Left colon (tissue), 2 donors: ENCODE measurements around the gene ALG14. TPM values are rescaled to one million over a fixed set of nuclear protein-coding genes. Genes with fewer than 3 reads are reported as not detected.
"Not testable (repeated sequence)": the region's sequence is repeated elsewhere in the genome, so short reads cannot be mapped to it uniquely, and the experiment has no call there.

ENCODE experiments used
- ATAC-seq: fragments of 200-7000 bp; cut with Tn5 transposase; one replicate; pipeline ENCODE4 v1.9.1; 2020; ENCODE audit warnings: mild to moderate bottlenecking, moderate library complexity
- DNase-seq, 2 donors: peaks; one replicate each; pipeline ENCODE4 v3.0.0-alpha.2; 2020
- intact Hi-C, 2 donors: fragments of 100-400 bp; cut with DNase I in 1 of 2; cut with micrococcal nuclease in 1 of 2; formaldehyde crosslinking; loops; one replicate each; pipeline versions ENCODE4 v1.11.2 to v1.14.0; 2022; cut with DNase I, micrococcal nuclease
- total RNA-seq, 2 donors: library from RNA; stranded (reverse); fragmentation: NEBNext Ultra II Directional; extraction: Animal tissue kit (Norgen Biotek cat#: 25700); gene quantifications; one replicate each; pipeline ENCODE4 v1.2.1, GENCODE V29; 2021
- donor health status: DM: no; HTN: no; CAD: no.
- donor health status: DM: yes; HTN: yes; CAD: no.

ALG14 gene
- total RNA-seq, 2 donors from 2014 or later: 9.8 to 13.9 TPM

DNA sequence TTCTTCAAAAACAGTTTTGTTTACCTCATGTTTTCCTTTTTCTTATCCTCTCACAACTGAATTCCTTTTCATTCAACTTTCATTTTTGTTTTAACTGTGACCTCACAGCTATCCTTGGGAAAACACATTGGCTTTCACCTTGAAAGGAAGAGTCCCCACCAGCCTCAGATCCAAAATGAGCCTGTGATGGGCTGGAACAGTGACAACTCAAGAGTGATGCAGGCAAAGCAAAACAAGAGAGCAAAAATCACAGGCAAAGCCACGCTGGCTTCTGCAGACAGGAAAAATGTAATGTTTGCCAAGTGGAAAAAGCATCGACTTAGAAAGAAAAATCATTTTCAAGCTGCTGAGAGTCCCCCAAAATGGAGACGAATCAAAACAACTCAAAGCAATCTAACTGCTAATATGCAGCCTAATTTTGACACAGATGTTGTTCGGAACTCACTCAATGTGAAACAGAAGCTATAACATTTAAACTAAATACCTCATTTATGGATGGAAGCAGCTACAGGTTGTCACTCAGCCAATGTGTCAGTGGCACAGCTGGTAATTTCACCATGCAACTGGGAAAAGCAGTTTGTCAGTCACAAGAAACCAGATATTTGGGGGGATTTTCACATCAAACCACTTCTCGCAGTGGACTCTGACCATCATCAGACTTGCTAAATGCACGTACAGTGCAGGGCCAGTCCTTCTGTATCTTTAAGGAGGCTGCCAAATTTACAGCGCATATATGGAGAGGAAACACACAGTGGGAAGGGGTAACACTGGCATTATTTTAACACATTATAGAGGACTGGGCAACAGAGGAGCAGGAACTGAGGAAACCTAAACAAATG is 50.7 kb downstream of the ALG14 start:
- DNase-seq (no peak), ATAC-seq (no peak)
- intact Hi-C loops: no loop called here

GRCh38 chr1:95021119-95021518 is 51.6 kb downstream of the ALG14 start:
- intact Hi-C loops: no loop called here
- DNase-seq: no peak
- no peak for ATAC-seq

DNA sequence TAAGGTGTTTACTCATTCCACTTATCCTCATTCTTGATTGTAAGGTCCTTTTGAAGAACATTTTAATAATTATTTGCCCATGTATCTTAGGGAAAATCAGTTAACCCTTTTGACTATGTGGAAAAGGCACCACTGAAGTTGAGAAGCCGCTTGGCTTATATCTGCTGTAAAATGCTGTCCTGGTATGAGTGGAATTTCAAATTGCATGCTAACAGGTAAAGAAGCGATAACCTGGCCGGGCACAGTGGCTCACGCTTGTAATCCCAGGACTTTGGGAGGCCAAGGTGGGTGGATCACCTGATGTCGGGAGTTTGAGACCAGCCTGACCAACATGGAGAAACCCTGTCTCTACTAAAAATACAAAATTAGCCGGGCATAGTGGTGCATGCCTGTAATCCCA is 53.3 kb downstream of the ALG14 start:
- ATAC-seq, intact Hi-C loops, DNase-seq: not testable (repeated sequence)

- intact Hi-C loops: no loop called here
- DNase-seq: no peak
Measured at GRCh38 chr1:95018602-95019369, 54.0 kb downstream of the ALG14 start.

DNA sequence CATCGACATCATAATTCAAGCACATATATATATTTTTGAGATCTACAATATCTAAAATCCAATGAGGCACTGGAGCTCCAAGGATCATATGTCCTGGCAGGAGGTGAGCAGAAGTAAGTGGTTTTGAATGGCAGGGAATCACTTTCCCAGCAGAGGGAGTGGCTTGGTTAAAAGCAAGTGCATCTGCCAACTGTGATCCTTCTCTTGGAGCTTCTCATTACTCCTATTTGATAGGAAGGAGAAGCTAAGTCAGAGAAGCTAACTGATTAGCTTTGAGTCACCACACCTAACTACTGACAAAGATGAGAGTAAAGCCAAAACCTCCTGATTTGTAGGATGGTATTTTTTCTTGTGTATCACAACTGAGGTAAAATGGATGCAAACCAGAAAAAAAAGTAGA is 55.0 kb downstream of the ALG14 start:
- peak; percentile 29 for ATAC-seq
- intact Hi-C loops: no loop called here
- DNase-seq: no peak

More at GRCh38 chr1:95018602-95019369, 54.0 kb downstream of the ALG14 start:
- peak; percentile 81 for ATAC-seq

DNA sequence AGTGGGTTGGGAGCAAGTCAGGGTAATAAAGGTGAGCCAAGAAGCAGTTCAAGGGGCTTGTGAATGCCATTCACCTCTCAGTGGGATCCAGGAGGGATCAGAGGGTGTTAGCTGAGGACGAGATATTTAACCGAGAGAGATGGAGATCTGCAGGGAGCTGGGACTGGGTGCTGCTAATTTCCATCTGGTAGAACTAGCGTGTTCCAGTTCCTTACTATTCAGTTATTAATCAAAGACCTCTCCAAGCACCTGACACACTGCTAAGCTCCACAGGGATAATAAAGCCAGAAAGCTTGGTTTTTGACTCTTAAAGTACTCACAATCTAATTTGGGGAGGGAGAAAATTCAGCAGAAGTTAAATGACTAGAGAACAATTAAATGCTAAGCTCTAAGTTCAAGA is 57.7 kb downstream of the ALG14 start:
- ATAC-seq (no peak), DNase-seq (no peak)
- intact Hi-C loops: no loop called here

DNA sequence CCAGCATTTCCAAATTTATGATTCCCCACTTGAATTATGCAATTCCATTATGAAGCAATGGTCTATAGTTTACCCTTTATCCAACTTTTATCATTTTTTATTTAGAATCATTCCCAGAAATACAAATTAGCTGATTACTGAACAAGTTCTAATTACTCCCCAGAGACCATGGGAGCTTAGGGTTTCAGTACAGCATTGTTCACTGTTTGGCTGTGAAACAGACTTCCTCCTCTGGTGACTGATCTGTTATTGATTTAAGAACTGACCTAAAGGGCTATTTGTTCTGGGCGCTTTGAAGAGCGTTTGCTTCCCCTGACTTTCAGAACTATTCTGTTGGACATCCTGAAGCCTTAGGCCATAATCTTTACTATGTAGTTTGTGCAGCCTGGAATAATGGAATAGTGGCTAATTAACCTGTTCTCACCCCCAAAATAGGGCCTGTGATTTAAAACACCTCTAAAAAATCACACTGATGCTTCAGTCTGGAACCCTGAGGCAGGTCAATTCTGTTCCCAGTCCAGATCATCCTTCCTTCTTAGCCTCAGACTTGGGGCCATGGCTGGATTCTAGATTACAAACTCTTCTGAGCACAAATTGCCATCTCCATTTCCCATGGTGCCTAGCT is 58.7 kb downstream of the ALG14 start:
- DNase-seq: no peak
- intact Hi-C loops: no loop called here
- ATAC-seq: peak; percentile 66

DNA sequence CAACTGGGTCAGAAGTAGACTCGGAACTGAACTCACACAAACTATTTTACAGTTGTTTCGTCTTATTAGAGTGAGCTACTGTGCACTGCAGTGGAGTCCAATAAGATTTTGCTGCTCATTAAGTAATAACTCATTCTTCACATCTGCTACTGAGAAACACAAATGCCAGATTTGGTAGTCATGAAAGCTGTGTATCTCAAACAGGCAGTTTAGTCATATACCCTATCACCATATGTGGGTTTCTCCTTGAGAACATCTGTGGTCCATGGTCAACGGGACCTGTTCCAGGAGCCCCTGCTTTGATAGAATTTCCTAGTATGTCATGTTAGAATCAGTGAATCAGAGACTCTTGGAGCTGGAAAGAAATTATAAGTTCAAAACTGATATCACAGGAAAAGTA is 60.4 kb downstream of the ALG14 start:
- DNase-seq: no peak
- intact Hi-C loops: no loop called here
- ATAC-seq: no peak

- DNase-seq (no peak), ATAC-seq (no peak)
- intact Hi-C loops: no loop called here
Measured at GRCh38 chr1:95010158-95010557, 62.6 kb downstream of the ALG14 start.

GRCh38 chr1:95007687-95008086 is 65.1 kb downstream of the ALG14 start:
- ATAC-seq (peak; percentile 44), DNase-seq (no peak)
- intact Hi-C loops: no loop called here

DNA sequence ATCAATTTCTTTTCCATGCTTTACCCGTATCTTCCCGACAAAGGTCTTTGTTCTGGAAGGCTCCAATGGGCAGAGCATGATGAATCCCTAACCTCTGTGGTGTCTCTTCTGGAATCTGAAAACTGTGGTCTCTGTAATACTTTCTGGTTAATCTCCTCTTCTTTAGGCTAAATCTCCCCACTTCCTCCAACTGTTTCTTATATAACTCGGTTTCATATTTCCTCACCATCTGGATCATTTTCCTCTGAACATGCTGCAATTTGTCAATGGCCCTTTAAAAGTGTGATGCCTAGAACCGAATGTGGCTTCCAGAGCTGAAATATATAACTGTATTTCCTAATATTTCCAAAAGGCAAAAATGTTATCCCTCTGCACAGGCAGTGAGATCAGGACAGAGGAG is 66.1 kb downstream of the ALG14 start:
- ATAC-seq (no peak), DNase-seq (no peak)
- intact Hi-C loops: no loop called here

DNA sequence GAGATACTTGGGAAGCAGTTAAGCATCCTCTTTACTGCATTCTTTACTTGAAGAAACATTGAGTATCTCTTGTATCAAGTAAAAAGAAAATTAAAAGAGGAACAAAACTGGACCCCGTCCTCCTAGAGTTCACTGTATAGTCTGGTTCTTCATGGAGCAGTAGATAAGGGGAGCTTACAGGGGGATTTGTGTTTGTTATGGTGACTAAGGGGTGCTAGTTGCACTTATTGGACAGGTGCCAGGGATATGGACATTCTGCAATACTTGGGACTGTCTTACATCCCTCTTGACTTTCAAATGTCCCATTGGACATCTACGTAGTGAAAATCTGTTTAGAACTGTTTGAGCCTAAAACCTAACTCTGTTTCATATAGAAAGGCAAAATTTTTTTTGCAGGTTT is 67.2 kb downstream of the ALG14 start:
- no peak for ATAC-seq
- intact Hi-C loops: no loop called here

DNA sequence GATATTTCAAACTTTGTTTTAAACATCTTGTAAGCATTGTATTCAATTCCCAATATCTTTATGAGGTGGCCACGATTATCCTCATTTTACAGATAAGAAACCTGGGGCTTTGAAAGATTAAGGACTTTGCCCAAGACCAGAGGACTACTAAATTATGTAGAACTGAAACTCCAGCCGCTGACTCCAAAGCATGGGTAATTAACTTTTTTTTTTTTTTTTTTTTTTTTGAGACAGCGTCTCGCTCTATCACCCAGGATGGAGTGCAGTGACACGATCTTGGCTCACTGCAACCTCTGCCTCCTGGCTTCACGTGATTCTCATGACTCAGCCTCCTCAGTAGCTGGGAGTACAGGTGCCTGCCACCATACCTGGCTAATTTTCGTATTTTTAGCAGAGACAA is 68.7 kb downstream of the ALG14 start:
- ATAC-seq: peak; percentile 77
- no peak for DNase-seq

More for the DNA sequence above, 67.2 kb downstream of the ALG14 start:
- no peak for DNase-seq

GRCh38 chr1:95003433-95003738 is 69.4 kb downstream of the ALG14 start:
- ATAC-seq: peak; percentile 19
- no peak for DNase-seq
- intact Hi-C loops: no loop called here

More for the DNA sequence above, 68.7 kb downstream of the ALG14 start:
- intact Hi-C loops: no loop called here

DNA sequence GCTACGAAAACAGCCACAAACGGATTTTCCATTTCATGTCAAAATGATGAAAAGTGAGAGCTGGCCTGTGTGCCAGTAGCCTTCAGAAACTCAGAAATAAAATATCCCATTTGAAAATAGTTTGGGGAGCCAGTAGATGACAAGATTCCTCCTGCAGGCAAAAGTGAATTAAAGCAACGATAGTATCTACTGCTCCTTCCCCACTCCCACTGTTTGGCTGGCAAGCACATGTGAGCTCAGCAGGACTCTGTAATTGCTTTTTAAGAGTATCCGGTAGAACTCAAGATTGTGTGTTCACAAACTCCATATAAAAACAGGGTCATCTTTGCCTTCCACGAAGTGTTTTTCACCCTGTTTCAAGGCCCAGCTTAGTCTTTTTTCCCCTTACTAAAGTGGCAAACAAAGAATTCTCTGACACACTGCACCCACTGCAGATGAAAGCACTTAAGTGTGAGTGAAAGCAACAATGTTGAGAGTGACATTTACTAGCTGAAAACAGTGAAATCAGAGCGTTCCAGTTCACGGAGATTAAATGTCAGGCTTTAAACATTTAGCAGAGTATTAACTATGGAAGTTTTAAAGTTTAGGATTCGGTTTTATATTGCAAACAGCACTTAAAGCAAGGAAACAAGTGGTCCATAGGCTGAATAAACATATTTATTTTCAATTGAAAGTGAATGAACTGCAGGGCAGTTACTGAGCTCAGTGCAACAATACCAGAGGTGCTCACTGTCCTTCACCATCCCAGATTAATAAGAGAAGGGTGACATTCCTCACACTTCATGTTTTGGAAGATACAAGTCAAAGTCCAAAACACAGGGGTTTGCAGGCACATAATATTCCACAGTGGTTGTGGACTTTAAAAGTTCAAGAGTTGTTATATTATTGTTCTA is 70.0 kb downstream of the ALG14 start:
- ATAC-seq (peak; percentile 62), DNase-seq (no peak)
- intact Hi-C loops: no loop called here

GRCh38 chr1:95002164-95002539 is 70.6 kb downstream of the ALG14 start:
- DNase-seq: no peak
- no peak for ATAC-seq

DNA sequence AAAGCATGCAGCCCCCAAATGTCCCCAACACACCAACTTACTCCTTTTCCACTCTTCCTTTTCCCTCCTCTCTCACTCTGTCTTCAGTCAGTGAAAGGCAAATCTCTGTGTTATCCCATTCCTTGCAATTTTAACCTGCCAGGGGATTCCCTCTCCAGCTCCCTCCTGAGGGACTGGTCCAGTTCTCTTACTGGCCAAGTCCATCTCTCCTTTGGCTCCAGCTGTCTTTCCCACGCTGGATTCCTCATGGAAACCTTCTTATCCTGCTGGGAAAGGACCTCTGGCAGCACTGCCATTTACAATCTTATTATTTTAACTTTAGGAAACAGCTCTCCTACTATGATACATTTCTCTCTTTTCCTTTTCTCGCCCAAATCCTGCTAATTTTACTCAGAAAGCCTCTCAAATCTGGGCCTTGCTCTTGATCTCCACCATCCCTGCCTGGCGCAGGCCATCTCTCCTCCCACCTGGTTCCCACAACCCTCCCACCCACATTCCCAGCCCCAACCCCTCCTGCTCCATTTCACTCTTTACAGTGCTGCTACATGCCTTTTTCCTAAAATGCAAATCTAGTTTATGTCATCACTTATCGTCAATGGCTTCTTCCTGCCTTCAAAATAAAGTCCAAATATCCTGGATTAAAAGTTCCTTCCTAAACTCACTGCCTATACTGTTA is 73.2 kb downstream of the ALG14 start:
- intact Hi-C loops: loop anchor here in 1 of 2 donors (10.0 kb wide), 1 partner anchor 55 kb away; no protein-coding TSS in a partner anchor
- DNase-seq (no peak), ATAC-seq (no peak)

More at GRCh38 chr1:95002164-95002539, 70.6 kb downstream of the ALG14 start:
- intact Hi-C loops: no loop called here

GRCh38 chr1:94998748-94999147 is 74.0 kb downstream of the ALG14 start:
- intact Hi-C loops: loop anchor here in 1 of 2 donors (10.0 kb wide), 1 partner anchor 54 kb away; no protein-coding TSS in a partner anchor
- ATAC-seq: no peak
- no peak for DNase-seq
